ENCODE results near the gene TMEM37.

The TMEM37 gene

GRCh38 chr2:119419065-119419464 is 12.6 kb upstream of the TMEM37 start:
- DNase-seq, result no peak

- no peak for DNase-seq
Observed at GRCh38 chr2:119419803-119420508, 11.7 kb upstream of the TMEM37 start.

GRCh38 chr2:119421304-119421703 is 10.3 kb upstream of the TMEM37 start:
- DNase-seq, result no peak

GRCh38 chr2:119421741-119422140 is 9.9 kb upstream of the TMEM37 start:
- DNase-seq, result no peak

- DNase-seq, result no peak
Observed at GRCh38 chr2:119422360-119423107, 9.1 kb upstream of the TMEM37 start.

GRCh38 chr2:119423108-119423444 is 8.6 kb upstream of the TMEM37 start:
- DNase-seq, result no peak

GRCh38 chr2:119423811-119424210 is 7.8 kb upstream of the TMEM37 start:
- no peak for DNase-seq

GRCh38 chr2:119424284-119425118 is 7.2 kb upstream of the TMEM37 start:
- no peak for DNase-seq

GRCh38 chr2:119425119-119425405 is 6.6 kb upstream of the TMEM37 start:
- no peak for DNase-seq

GRCh38 chr2:119425620-119426395 is 5.8 kb upstream of the TMEM37 start:
- DNase-seq, result no peak

GRCh38 chr2:119426396-119426675 is 5.3 kb upstream of the TMEM37 start:
- DNase-seq, result no peak

GRCh38 chr2:119426801-119427395 is 4.8 kb upstream of the TMEM37 start:
- no peak for DNase-seq

- DNase-seq, result no peak
Observed at GRCh38 chr2:119427756-119428155, 3.9 kb upstream of the TMEM37 start.

GRCh38 chr2:119428488-119429224 is 3.0 kb upstream of the TMEM37 start:
- no peak for DNase-seq

GRCh38 chr2:119429225-119429981 is 2.3 kb upstream of the TMEM37 start:
- no peak for DNase-seq

- DNase-seq, result no peak
Observed at GRCh38 chr2:119430023-119430498, 1.6 kb upstream of the TMEM37 start.

GRCh38 chr2:119431976-119432850 is 559 bp downstream of the TMEM37 start:
- no peak for DNase-seq

- no peak for DNase-seq
Observed at GRCh38 chr2:119432851-119433522, 1.3 kb downstream of the TMEM37 start.

GRCh38 chr2:119433636-119434327 is 2.1 kb downstream of the TMEM37 start:
- no peak for DNase-seq

Measured in cortex of kidney (tissue), 1 donor.